ENCODE measurements around the gene TTF1. TPM values are rescaled to one million over a fixed set of nuclear protein-coding genes. Genes with fewer than 3 reads are reported as not detected.
A peak's percentile ranks its signal among the peaks of the same experiment; 100 is the strongest.

TTF1 gene
- total RNA-seq, 2 donors from 2014 or later, result 22.1 to 27.0 TPM

DNA sequence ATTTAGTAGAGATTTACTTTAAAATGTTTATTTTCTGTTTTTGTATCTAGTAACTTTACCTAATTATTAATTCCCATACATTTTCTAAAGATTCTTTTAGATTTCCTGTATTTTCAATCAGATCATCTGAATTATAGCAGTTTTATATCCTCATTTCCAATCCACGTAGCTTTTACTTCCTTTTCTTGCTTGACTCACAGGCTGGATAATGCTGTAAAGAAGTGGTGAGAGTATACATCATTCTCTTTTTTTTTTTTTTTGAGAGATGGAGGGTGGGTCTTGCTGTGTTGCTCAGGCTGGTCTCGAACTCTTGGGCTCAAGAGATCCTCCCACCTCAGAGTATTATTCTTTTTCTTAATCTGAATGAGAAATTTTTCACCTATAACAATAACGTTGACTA, 40.7 kb downstream of the TTF1 start:
- no peaks in the 10 kb centered on the region for H3K36me3 Mint-ChIP-seq (ENCODE audit: low read depth)
- no peaks in the 10 kb centered on the region for H3K9me3 Mint-ChIP-seq
- no peaks in the 10 kb centered on the region for H3K4me1 Mint-ChIP-seq
- no peak for ATAC-seq (replicated peaks)
- H3K27me3 Mint-ChIP-seq, result no peaks in the 10 kb centered on the region
- H3K4me3 Mint-ChIP-seq, result no peak overlapping the region
- H3K27ac Mint-ChIP-seq, result no peak overlapping the region

DNA sequence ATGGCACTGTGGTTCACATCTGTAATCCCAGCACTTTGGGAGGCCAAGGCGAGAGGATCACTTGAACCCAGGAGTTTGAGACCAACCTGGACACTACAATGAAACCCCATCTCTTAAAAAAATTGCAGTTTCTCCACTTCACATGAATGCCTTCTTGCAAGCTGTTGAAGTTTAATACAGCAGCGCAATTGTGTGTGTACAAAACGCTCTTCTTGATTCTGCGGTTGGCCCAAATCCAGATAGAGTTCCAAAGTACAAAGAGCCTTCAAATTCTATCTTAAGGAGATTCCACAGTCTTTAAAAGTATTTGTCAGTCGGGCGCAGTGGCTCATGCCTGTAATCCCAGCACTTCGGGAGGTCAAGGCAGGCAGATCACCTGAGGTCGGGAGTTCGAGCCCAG, 42.6 kb downstream of the TTF1 start:
- no peak for ATAC-seq (replicated peaks)
- Mint-ChIP-seq H3K4me1 (no peaks in the 10 kb centered on the region), H3K36me3 (ENCODE audit: low read depth) (no peaks in the 10 kb centered on the region), H3K9me3 (no peaks in the 10 kb centered on the region), H3K27me3 (no peaks in the 10 kb centered on the region), H3K4me3 (no peak overlapping the region), H3K27ac (no peak overlapping the region)

DNA sequence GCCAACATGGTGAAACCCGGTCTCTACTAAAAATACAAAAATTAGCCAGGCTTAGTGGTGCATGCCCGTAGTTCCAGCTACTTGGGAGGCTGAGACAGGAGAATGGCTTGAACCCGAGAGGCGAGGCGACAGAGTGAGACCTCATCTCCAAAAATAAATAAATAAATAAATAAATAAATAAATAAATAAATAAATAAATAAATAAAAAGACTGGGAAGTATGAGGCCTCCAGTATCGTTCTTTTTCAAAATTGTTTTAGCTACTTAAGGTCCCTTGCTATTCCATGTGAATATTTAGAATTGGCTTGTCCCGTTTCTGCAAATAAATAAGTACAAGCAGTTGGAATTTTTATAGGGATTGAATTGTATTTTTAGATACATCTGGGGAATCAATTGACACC, 48.9 kb downstream of the TTF1 start:
- H3K9me3 Mint-ChIP-seq, result no peaks in the 10 kb centered on the region
- no peak overlapping the region for H3K4me3 Mint-ChIP-seq
- H3K27me3 Mint-ChIP-seq, result no peaks in the 10 kb centered on the region
- H3K36me3 Mint-ChIP-seq (ENCODE audit: low read depth), result peaks cover 27% of the 10 kb centered on the region
- ATAC-seq (replicated peaks), result no peak
- no peak overlapping the region for H3K27ac Mint-ChIP-seq
- H3K4me1 Mint-ChIP-seq, result peaks cover 10% of the 10 kb centered on the region

DNA sequence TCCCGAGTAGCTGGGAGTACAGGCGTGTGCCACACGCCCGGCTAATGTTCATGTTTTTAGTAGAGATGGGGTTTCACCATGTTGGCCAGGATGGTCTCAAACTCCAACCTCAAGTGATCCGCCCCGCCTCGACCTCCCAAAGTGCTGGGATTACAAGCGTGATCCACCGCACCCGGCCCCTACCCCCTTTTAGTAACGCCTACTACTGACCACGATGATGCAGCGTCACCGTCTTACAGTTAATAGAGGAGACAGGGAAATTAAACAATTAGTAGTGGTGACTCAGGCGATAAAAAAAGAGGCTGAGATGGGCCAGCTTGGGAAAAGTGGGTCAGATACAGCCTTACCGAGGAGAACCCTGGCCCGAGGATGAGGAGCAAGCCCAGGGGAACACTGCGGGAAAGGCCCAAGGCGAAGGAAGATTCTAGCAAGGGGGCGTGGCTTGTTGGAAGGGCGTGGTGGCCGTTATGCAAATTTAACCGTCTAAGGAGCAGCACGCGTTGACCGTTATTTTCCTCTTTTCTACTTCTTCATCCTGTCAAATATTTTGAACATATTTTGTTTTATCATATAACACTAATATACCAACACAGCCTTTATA, 50.2 kb downstream of the TTF1 start:
- Mint-ChIP-seq H3K27me3 (no peaks in the 10 kb centered on the region), H3K27ac (peak overlapping the region; percentile 46), H3K9me3 (no peaks in the 10 kb centered on the region), H3K4me1 (peaks cover 20% of the 10 kb centered on the region), H3K36me3 (ENCODE audit: low read depth) (peaks cover 40% of the 10 kb centered on the region), H3K4me3 (peak overlapping the region; percentile 91)
- ATAC-seq (replicated peaks), result no peak

DNA sequence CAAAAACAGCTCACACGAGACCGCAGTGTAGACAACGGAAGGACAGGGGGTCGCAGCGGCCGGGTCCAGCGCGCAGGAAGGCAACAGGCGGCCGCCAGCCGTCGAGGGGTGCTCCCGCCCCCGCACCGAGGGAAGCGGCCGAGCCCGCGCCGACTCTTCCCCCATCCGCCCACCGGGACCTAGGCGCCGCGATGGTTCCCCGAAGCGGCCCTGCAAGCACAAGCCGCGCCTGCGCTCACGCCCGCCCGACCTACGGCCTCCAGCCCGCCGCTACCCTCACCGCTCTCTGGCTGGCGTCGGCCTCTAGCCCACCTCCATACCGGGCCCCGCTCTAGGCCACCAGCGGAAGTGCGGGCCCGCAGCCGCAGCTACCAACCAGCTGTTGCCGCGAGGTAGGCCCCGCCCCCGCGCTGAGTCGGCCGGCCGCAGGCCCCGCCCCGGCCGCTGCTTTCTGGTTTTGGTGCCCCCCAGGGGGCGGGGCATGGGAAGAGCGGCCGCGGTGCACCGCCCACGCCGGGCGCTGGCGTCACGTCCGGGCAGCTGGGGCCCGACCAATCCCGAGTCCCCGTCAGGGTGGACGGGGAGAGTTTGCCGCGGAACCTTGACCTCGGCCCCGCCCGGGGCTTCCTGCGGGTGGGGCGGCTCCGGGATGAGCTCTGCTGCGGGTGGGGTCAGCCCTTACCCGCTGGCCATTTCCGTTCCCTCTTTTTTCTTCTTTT, 51.8 kb downstream of the TTF1 start, which contains the start of gene SETX:
SETX (minus strand) TSS at position 350 of the 719 bp plus-strand sequence. CDS start 5,558 bp downstream, outside the sequence.
- no peaks in the 10 kb centered on the region for H3K27me3 Mint-ChIP-seq
- peak within 1 kb of the TSS; percentile 91 for H3K4me3 Mint-ChIP-seq
- peak within 1 kb of the TSS; percentile 94 for H3K27ac Mint-ChIP-seq
- peak; percentile 87 for ATAC-seq (replicated peaks)
- H3K9me3 Mint-ChIP-seq, result no peaks in the 10 kb centered on the region
- peaks cover 23% of the 10 kb centered on the region for H3K4me1 Mint-ChIP-seq
- H3K36me3 Mint-ChIP-seq (ENCODE audit: low read depth), result peaks cover 56% of the 10 kb centered on the region

DNA sequence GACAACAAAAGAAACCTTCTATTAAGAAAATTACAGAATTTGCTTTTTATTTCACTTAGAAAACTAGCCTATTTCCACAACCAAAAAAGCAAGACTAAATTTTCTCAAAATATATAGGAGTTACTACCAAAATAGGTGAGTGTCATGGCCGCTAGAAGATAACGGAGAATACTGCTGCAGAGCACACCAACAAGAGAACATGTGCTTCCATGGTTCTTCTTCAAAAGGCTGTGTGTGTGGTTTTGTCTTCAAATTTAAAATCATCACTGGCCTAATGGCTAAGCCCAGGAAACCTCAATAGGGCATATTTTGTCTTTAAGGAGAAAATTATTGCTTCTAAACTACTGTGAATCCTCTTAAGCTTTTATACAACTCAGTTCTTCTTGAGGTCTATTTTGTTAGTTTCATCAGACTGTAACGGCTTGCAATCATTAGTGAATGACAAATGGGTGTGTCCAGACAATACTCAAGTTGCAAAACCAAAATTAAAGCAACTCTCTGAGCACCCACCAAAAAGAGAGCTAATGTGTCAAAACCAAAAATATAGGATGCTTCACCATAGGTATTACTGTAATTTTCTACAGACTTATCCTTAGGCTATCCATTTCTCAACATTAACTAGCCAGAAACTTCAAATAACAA, 55.1 kb downstream of the TTF1 start:
- peak overlapping the region; percentile 65 for H3K27ac Mint-ChIP-seq
- H3K36me3 Mint-ChIP-seq (ENCODE audit: low read depth), result peaks cover 89% of the 10 kb centered on the region
- ATAC-seq (replicated peaks), result no peak
- no peaks in the 10 kb centered on the region for H3K9me3 Mint-ChIP-seq
- H3K4me1 Mint-ChIP-seq, result peaks cover 33% of the 10 kb centered on the region
- peak overlapping the region; percentile 91 for H3K4me3 Mint-ChIP-seq
- H3K27me3 Mint-ChIP-seq, result no peaks in the 10 kb centered on the region

DNA sequence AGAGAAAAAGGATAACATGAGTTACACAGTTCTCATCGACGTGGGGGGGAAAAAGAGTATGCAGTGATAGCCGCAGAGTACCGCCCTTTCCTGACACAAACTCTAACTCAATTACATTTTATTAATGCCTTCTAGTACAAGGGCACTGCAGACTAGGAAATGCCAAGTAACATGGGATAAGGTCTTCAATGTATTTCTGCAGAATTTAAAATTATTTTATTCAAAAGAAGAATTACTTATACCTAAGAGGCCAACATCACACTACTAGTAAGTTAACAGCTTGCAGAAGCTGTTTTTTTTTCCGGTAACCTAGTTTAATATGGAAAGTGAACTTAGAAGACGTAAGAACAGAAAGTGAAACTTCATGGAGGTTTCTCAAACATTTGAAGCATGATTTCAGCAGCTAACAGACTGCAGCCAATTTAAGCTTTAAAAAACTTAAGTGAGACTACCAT, 55.8 kb downstream of the TTF1 start:
- Mint-ChIP-seq H3K9me3 (no peaks in the 10 kb centered on the region), H3K36me3 (ENCODE audit: low read depth) (peaks cover 95% of the 10 kb centered on the region), H3K27me3 (no peaks in the 10 kb centered on the region), H3K27ac (peak overlapping the region; percentile 65), H3K4me3 (peak overlapping the region; percentile 91), H3K4me1 (peaks cover 33% of the 10 kb centered on the region)
- ATAC-seq (replicated peaks), result no peak

DNA sequence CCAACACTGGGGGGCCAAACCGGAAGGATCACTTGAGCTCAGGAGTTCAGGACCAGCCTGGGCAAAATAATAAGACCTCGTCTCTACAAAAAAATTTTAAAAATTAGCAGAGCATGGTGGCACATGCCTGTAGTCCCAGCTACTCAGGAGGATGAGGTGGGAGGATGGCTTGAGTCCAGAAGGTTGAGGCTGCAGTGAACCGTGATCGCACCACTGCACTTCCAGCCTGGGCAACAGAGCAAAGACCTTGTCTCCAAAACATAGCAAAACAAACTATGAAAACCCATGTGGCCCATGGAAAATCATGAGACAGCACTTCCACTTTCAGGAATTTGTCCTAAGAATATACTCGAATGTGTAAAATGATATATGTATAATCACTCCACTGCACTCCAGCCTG, 58.0 kb downstream of the TTF1 start:
- no peak for ATAC-seq (replicated peaks)

DNA sequence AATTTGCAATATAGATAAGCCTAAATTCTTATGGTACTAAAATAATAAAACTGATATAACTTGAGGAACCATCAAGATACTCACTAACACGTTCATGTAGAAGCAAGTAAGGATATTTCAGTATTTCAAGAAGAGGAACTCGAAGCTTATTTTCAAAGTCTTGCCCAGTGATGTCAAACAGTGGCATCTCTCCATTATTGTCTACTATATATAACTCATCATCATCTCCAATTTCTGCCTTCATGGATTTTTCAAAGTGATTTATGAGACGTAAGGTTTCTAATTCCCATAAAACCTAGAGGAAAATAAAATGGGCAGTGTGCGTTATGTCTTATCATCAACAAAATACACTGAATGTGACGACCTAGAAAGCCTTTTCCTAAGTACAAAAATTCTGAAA, 60.5 kb downstream of the TTF1 start:
- Mint-ChIP-seq H3K9me3 (no peaks in the 10 kb centered on the region), H3K27me3 (no peaks in the 10 kb centered on the region), H3K36me3 (ENCODE audit: low read depth) (peaks cover 100% of the 10 kb centered on the region), H3K4me1 (peaks cover 19% of the 10 kb centered on the region), H3K27ac (no peak overlapping the region), H3K4me3 (no peak overlapping the region)
- no peak for ATAC-seq (replicated peaks)

More for the DNA sequence above, 58.0 kb downstream of the TTF1 start:
- no peaks in the 10 kb centered on the region for H3K9me3 Mint-ChIP-seq
- peak overlapping the region; percentile 57 for H3K27ac Mint-ChIP-seq
- no peaks in the 10 kb centered on the region for H3K27me3 Mint-ChIP-seq
- H3K4me1 Mint-ChIP-seq, result peaks cover 32% of the 10 kb centered on the region
- H3K36me3 Mint-ChIP-seq (ENCODE audit: low read depth), result peaks cover 100% of the 10 kb centered on the region
- H3K4me3 Mint-ChIP-seq, result peak overlapping the region; percentile 91

DNA sequence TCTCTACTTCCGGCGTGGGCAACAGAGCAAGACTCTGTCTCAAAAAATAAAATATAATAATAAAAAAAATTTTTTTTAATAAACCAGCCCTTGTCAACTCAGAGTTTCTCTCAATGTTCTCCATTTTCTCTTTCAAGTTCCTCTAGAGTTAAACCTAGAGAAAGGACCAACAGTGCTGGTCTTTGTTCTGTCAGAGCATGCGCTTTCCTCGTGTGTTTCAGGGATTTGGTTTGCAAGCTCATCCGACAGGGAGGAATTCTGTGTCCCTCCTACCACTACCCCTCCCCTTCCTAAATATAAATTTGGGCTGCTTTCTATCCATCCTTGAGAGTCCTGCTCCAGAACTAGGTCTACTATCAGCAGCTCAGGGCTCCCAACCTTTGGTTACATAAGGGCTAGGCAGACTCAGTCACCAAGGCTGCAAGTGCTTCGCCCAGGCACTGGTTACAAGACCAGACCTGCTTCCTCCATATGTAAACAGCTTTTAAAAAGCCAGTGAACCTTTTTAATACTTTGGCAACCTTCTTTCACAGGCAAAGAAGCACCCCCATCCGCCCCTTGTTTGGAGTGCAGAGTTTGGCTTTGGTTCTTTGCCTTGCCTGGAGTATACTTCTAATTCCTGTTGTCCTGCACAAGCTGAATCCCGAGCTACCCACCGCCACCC, 65.3 kb downstream of the TTF1 start:
- Mint-ChIP-seq H3K4me1 (peaks cover 5% of the 10 kb centered on the region), H3K27ac (no peak overlapping the region), H3K27me3 (no peaks in the 10 kb centered on the region), H3K9me3 (no peaks in the 10 kb centered on the region), H3K36me3 (ENCODE audit: low read depth) (peaks cover 100% of the 10 kb centered on the region), H3K4me3 (no peak overlapping the region)
- ATAC-seq (replicated peaks), result no peak

DNA sequence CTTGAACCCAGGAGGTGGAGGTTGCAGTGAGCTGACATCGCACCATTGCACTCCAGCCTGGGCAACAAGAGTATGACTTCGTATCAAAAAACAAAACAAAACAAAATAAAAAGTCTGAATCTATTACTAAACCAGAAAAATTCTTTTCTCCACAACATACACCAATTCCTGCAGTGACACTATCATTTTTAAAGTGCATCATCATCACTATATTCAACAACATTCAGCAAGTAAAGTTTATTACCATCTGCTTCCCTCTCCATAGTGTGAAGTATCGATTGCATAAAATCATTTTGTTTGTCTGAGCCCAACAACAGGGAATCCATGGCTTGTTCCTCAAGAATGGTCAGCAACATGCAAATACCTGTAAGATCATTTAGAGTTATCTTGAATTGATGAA, 72.3 kb downstream of the TTF1 start:
- H3K4me3 Mint-ChIP-seq, result no peak overlapping the region
- no peak for ATAC-seq (replicated peaks)
- peaks cover 3% of the 10 kb centered on the region for H3K9me3 Mint-ChIP-seq
- no peak overlapping the region for H3K27ac Mint-ChIP-seq
- H3K4me1 Mint-ChIP-seq, result peaks cover 4% of the 10 kb centered on the region
- no peaks in the 10 kb centered on the region for H3K27me3 Mint-ChIP-seq
- peaks cover 100% of the 10 kb centered on the region for H3K36me3 Mint-ChIP-seq (ENCODE audit: low read depth)

DNA sequence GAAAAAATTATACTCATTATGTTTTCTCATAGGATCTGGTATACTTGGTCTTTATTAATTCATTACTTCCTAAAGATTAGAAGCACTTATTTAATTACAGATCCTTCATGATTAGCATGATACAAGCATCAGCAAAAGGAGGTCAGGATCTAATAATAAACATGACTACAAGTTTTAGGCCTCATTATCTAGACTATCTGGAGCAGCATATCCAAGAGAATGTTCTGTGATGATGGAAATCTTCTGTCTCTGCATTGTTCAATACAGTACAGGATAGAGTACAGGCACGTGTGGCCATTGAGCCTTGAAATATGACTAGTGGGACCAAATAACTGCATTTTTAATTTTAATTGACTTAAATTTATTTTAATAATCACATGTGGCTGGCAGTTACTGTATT, 73.1 kb downstream of the TTF1 start:
- Mint-ChIP-seq H3K4me1 (peaks cover 6% of the 10 kb centered on the region), H3K4me3 (no peak overlapping the region), H3K9me3 (peaks cover 5% of the 10 kb centered on the region), H3K27me3 (no peaks in the 10 kb centered on the region), H3K27ac (no peak overlapping the region), H3K36me3 (ENCODE audit: low read depth) (peaks cover 100% of the 10 kb centered on the region)
- no peak for ATAC-seq (replicated peaks)

DNA sequence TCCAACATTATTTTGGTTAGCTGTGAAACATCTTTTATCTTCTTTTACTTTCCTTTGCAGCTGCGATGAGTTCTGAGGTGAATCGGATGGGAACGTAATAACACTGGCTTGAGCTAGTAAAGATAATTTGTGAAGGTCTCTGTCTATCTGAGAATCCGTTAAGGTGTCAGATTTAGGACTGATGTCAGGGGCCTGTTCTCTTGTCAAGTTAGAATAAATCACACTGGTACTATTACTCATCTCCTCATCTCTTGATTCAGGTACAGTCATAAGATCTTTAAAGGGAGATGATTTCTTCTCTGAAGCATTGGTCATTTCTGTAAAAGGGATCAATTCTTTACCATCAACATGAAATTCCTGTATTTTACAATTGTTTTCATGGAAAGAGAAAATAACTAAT, 78.1 kb downstream of the TTF1 start:
- Mint-ChIP-seq H3K27ac (peak overlapping the region; percentile 8), H3K27me3 (no peaks in the 10 kb centered on the region), H3K36me3 (ENCODE audit: low read depth) (peaks cover 100% of the 10 kb centered on the region), H3K4me1 (peaks cover 20% of the 10 kb centered on the region), H3K4me3 (no peak overlapping the region), H3K9me3 (peaks cover 5% of the 10 kb centered on the region)
- ATAC-seq (replicated peaks), result no peak

DNA sequence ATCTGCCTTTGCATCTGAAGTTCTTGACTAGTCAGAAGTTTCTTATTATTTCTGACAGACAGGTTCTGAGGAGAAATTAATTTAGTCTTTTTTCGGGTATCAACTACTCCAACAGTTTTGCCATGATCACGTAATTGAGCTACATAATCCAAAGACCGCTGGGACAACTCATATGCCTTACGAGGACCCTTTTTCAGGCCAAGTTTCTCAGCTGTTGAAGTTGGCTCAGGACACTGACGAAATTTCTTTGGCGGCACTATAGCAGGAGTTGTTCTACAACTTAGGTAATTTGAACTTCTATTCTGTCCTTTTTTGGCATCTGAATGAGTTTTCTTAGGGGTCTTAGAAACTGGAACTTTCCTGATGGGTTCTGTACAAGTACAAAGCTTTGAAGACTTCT, 79.1 kb downstream of the TTF1 start:
- Mint-ChIP-seq H3K27me3 (no peaks in the 10 kb centered on the region), H3K36me3 (ENCODE audit: low read depth) (peaks cover 100% of the 10 kb centered on the region), H3K4me3 (peak overlapping the region; percentile 44), H3K4me1 (peaks cover 28% of the 10 kb centered on the region), H3K9me3 (peaks cover 5% of the 10 kb centered on the region), H3K27ac (no peak overlapping the region)
- ATAC-seq (replicated peaks), result no peak

Measured in activated T-helper 17 cell treated with anti-CD3 and anti-CD28 coated beads, Interleukin-2, amount 50 U/mL, for 72 hours (primary cell).